Stimulated activated CD8-positive, alpha-beta memory T cell treated with anti-CD3 and anti-CD28 coated beads, Interleukin-4, amount 100 ng/mL, for 48 hours (primary cell): Measurements from ENCODE around the gene RTN3.
"Not testable (repeated sequence)": the region's sequence is repeated elsewhere in the genome, so short reads cannot be mapped to it uniquely, and the experiment has no call there.

Source experiments
- DNase-seq: peaks from one replicate; pipeline ENCODE4 v3.0.0-alpha.2; 2020

Gene RTN3

GRCh38 chr11:63681321-63682065 lies at the start of gene RTN3:
Gene RTN3, plus strand, starts transcription at chr11:63681500. Its CDS starts 137 bp downstream, at chr11:63681637.
- peak; percentile 98 for DNase-seq

DNA sequence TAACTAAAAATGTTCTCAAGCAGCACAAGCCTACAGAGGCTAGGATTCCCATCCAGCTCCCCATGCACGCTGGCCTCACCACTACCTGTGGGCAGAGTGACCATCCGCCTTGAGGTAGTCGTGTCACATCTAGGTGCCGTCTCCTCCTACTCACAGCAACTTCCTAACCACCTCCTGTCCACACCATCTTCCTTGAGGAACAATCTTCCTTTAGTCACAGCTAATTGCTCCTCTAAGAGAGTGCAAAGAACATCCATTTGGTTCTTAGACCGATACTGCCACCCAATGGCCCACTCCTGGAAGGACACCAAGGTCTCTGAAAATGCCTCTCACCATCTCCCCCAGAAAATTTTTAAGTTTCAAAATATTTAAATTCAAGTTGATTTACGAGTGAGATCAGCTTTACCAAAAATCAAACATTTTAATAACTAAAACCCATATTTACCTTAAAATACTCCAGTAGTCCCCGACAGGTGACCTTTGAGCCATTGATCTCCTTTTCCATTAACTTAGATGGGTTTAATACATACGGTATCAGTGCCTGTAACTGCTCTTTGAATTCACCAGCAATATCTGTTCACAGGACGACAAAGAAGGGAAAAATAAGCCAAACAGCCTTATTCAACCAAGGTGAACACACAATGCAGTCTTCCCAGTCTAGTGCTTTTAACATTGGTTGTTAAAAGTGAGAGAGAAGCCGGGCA lies 45.4 kb upstream of the RTN3 start:
- DNase-seq: peak; percentile 77

DNA sequence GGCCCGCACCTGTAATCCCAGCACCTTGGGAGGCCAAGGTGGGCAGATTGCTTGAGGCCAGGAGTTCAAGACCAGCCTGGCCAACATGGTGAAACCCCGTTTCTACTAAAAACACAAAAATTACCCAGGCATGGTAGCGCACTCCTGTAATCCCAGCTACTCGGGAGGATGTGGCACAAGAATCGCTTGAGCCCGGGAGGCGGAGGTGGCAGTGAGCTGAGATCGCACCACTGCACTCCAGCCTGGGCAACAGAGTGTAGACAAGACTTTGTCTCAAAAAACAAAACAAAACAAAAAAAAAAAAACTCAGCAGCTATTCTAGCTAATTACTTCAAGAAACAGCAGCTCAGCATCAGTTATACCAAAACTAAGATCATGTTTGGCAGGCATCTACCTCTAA lies 42.9 kb upstream of the RTN3 start:
- DNase-seq: not testable (repeated sequence)

DNA sequence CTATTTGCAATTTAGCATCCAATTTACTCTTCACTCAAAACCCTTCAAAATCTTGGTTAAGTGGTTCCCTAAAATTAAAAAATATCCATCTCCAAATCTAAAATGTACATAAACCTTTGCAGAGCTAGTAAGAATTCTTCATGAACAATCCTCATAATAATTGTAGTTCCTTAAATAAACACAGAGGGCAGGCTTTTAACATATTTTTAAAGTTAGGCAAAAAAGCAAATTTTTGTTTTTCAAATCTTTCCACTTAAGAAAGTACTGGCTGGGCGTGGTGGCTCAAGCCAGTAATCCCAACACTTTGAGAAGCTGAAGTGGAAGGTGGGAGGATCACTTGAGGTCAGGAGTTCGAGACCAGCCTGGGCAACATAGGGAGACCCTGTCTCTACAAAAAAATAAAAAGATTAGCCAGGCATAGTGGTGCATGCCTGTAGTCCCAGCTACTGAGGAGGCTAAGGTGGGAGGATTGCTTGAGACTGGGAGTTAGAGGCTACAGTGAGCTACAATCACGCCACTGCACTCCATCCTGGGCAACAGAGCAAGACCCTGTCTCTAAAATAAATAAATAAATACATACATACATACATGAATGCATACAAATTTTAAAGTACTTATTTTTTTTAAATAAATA lies 42.0 kb upstream of the RTN3 start:
- DNase-seq: no peak

- no peak for DNase-seq
Observed at GRCh38 chr11:63641727-63642126, 39.6 kb upstream of the RTN3 start.

DNA sequence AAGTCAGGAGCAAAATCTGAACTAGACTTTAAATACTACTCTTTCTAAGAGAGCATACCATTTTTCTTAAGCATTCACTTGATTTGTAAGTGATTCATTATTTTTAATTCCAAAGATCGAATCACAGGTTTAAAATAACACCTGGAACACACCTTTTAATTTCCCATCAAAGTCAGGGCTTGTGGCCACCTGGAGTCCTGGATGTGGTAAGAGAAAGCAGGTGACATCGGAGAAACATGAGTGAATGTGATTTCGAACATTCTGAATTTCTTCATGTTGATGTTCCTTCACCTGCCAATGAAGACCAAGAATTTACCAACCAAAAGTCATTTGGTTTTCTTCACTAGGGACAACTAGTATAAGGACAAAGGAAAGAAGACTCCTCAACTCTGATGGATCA lies 38.1 kb upstream of the RTN3 start:
- DNase-seq: no peak

GRCh38 chr11:63652671-63653070 lies 28.6 kb upstream of the RTN3 start:
- no peak for DNase-seq

DNA sequence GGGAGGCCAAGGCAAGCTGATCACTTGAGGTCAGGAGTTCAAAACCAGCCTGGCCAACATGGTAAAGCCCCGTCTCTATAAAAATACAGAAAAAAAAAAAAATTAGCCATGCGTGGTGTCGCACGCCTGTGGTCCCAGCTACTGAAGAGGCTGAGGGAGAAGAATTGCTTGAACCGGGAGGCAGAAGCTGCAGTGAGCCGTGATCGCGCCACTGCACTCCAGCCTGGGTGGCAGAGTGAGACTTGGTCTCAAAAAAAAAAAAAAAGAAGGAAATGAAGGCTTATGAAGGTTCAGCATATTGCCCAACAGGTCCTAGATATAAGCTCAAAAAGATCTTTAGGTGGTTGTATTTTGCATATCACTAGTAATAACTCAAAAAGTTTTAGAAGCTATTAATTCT lies 20.3 kb upstream of the RTN3 start:
- no peak for DNase-seq

- DNase-seq: no peak
Observed at GRCh38 chr11:63663809-63664208, 17.5 kb upstream of the RTN3 start.

GRCh38 chr11:63666874-63667273 lies 14.4 kb upstream of the RTN3 start:
- no peak for DNase-seq

DNA sequence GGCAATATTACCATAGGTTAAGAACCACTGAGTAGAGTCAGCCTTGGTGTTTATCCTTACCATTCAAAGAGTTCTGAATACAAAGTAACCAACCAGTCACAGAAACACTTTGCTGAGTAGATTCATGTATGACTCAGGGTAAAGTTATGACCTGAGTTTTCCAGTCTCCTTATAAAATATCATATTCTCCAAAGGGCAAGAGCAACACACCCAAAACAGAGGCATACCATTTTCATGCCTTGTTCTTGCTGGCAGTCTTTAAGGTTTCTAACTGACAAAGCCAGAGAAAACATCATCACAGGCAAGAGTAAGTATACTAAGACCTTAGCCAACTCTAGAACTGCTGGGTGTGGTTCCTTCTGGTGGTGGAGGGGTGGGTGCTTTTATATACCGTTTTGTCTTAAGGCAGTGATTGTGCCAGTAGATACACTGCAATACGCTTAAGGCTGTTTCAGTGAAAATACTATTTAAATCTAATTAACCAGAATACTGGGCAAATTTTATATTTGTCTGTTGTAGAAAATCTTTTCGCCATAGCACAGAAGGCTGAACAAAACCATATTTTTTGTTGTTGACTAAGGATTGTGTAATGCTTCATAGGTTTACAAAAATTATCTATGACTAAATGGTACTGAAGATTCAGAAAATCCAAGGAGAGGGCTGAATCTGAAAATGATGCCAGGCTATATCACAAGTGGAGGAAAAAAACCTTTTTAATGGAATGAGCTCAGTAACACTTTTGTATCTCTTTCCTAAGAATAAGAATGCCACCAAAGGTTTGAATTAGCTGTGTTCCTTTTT lies 13.1 kb upstream of the RTN3 start:
- DNase-seq: no peak

DNA sequence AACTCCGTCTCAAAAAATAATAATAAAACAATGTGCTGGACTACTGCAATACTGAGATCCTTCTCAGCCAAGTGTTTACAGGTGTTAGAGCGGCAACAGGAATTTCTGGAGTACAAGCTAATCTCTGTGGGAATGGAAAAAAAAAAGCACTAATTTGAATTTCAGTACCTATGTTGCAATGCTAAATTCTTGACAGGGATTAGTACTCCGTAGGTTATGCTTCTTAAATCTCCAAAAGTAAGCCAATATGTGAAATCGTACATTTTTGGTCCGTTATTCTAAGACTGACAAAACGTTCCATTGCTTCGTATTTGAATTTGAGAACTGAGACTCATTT lies 11.2 kb upstream of the RTN3 start:
- DNase-seq: no peak

GRCh38 chr11:63670433-63671321 lies 10.6 kb upstream of the RTN3 start:
- peak; percentile 46 for DNase-seq

- peak; percentile 96 for DNase-seq
Observed at GRCh38 chr11:63671322-63672155, 9.8 kb upstream of the RTN3 start, which contains the start of gene ATL3. Gene ATL3, minus strand, starts transcription at chr11:63671376. Its CDS starts 41 bp downstream, at chr11:63671335.

DNA sequence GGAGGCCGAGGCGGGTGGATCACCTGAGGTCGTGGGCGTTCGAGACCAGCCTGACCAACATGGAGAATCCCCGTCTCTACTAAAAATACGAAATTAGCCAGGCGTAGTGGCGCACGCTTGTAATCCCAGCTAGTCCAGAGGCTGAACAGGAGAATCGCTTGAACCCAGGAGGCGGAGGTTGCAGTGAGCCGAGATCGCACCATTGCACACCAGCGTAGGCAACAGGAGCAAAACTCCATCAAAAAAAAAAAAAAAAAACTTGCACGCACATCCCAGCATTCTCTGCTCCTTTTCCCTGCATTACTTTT lies 9.2 kb upstream of the RTN3 start:
- no peak for DNase-seq

DNA sequence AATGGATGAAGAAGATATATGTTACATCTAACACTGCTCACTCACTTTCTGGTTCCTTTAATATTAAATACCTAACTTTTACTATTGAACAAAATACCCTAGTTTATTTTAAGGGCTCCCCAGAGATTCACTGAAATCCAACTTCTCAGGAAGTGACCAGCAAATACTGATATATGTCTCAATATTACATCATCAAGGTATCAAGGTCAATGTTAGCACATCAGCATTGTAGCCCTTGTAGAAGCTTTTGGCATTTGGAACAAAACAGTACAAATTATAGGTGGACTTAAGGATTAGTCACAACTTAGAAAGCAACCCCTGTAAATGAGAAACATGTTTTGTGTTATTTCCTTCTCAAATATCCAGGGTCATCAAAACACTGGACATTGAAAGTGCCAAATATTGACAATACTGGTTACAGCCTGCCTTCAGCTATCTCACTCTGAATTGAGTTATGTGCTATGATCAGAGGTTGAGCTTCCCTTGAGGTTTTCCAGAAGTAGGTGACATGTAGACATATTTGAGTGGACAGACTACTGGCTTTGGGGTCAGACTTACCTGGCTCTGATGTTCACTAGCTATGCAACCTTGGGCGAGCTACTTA lies 8.3 kb upstream of the RTN3 start:
- no peak for DNase-seq

DNA sequence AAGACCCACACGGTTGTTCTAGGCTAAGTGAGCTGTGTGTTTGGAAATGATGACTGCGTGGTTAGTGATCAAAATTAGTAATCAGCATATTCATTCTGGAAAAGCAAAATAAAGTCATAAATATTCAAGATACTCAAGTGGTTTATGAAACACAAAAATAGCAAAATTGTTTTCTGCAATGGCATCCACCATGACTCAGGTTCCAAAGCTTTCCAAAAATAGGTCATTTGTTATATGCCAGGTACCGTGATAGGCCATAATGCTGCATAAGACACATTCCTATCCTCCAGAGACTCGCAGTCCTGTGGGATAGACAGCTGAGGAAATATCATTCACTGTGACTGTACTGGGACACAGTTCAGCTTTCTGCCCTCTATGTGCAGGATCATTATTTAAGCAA lies 7.7 kb upstream of the RTN3 start:
- no peak for DNase-seq

DNA sequence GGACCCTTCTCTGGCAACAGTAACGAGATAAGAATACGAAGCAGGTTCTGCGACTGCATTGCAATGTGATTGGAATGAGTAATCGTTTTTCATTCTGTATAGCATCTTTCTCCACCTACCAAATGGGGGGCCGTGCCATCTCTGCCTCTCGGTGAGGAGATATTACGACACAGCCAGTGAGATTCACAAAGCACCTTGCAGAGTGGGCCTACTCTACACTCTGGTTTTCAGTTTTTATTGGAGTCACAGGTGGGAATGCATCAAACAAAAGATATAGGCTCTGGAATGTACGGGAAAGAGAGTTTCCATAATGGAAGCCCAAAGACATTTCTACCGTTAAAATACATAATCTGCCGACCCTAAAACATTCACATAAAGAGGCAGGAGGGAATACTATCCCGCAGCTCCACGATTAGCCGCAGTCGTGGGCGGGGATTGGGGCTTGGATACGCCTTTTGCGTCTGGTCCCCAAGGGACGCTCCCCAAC lies 423 bp upstream of the RTN3 start:
- peak; percentile 54 for DNase-seq

DNA sequence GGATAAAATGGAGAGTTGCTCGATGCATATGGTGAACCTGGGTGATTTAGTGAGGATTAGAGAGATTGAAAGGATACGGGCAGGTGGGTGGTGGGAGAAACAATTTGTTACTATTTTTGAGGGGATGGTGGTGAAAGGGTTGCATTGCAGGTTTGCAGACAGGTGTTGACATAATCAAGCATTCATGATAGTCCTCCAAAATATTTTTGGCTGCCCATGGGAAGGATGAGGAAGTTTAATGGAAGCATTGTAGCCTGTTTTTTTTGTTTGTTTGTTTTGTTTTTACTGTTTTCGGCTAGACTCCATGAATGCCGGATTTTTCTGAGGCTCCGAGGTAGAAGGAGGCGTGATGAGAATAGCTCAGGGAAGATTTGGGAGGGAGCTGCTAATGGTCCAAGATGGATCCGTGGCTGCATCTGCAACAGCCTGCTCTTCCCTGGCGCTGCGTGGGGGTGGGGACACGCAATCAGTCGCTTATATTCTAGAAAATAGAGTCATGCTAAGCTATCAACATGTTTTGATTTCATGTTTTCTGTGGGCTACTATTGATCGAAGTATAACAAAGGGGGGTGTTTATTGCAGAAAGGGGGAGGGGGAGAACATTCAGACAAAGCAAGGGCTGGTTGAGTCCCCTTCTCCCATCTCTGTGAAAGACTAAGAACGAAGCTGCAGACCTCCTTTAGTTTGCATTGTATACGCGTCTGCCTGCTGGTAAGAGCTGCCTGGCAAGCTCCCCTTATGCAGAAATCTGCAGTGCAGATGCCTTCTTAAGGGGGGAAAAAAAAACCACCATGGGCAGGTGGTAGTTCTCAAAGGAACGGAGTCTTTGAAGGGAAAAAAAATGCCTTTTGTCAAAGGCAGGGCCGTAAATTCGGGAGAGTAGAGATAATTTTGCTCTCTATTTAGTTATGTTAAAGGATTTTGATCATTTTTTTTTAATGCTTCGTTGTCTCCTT lies 1.0 kb downstream of the RTN3 start:
- peak; percentile 43 for DNase-seq
